GF-D8 (cell line): ENCODE data around the gene TSPAN11.
"Not testable (repeated sequence)": the region's sequence is repeated elsewhere in the genome, so short reads cannot be mapped to it uniquely, and the experiment has no call there.

Experiments used
- DNase-seq: peaks from one replicate; lab custom pipeline; 2025; lab: John Stamatoyannopoulos, UW

The TSPAN11 gene, protein sequence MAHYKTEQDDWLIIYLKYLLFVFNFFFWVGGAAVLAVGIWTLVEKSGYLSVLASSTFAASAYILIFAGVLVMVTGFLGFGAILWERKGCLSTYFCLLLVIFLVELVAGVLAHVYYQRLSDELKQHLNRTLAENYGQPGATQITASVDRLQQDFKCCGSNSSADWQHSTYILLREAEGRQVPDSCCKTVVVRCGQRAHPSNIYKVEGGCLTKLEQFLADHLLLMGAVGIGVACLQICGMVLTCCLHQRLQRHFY

DNA sequence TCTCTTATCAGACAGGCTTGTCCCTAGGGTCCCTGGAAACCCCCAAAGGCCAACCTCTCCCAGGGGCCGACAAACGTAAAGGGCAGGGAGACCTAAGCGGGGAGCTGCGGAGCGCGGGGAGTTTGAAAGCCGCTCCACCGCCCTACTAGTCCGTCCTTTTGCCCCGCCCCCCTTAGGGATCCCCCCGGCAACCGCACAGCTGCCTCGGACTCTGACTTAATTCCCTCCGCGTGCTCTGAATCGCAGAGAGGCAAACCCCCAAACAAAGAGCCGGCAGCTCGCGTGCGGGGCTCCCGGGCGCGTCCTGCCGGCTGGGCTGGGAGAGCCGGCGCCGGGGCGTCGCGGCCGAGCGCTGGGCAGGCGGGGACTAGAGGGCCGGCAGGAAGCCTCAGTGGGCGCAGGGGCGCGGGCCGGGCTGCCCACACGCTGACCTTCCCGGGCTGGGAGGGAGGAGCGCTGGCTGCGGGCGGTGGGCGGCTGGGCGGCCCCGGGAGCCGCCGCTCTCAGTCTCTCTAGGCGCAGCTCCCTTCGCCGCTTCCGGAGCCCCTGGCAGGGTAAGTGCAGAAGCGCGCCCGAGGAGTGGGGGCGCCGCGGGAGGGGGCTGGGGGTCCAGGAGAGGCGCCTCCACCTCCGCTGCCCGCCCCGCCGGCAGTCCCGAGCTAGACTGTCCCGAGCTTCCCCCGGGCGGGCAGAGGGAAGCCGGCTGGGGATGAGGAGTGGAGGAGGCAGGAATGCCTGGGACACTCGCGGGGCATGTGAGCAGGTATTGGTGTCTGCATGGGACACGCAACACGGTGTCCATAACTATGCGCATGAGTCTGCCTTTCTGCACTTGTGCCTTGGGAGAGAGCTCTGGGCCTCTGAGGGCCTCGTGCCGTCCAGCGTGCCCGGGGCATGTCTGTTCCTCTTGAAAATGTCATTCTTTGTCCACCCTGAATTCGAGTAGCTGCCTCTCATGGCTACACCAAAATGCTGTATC, at the start of gene TSPAN11:
Gene TSPAN11, plus strand, starts transcription at position 506 of the 979 bp plus-strand sequence. CDS start 27,244 bp downstream, outside the sequence.
- DNase-seq, result no peak

DNA sequence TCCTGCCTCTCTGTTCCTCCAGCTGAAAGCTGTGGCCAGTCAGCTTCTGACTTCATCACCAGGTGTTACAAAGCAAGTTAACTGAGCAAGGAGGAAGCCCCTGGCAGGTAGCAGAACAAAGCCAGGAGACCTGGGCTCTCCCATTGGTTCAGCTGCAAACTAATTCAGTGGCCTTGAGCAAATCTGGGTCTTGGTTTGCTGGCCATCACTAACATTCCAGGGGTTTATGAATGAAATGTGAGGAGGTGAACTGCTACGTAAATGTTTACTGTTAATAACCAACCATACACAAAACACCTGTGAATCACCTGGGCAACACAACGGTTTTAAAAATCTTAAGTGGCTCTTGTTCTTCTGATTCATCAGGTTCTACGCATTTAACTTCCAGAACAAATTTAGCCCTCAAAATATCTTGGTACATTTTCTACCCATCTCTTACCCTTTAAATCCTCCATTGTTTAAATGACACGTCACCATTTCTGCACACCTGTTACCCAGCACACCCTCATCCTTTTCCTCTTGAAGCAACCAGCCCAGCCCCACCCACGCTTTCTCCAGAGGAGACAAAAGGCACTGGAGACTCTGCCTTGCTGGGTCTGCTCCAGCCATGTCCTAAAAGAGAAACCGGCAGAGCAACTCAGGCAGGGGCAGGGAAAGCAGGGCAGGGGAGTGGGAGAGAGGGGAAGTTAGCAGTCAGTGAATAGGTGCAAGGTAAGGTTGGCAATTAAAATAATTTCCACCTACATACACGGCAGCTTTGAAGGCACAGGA, 49.3 kb upstream of the TSPAN11 start:
- no peak for DNase-seq

DNA sequence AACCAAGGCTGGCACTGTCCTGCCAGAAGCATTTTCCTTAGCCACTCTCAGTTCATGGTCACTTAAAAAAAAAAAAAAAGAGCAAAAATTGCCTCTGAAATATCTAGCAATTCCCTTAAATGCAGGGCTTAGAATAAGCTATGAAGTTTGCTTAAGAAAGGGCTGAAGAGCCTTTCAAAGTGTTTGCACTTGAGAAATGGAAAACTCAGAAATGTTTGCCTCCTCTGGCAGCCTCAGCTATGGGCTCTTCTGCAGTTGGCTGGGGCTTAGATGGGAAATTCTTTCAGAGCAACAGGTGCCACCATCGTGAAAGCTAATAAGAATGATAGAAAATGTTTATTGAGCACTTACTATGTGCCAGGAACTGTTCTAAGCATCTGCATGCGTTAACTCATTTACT, 48.5 kb upstream of the TSPAN11 start:
- DNase-seq, result no peak

DNA sequence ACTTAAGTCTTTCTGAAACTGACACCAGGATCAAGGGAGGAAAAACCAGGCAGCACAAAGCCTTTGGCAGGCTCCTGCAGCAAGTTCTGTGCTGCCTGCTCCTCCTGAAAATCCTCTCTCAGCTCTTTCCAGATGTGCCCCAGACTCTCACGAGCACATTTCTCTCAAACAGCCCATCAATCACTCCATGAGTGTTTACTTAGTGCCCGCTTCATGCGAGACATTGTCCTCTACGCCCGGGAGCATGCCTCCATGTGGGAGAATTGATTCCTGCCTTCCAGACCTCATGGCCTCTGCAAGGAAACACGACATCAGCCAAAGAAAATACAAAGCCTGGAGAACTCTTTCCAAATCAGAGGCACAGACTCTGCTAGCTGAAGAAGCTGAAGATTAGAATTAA, 46.5 kb upstream of the TSPAN11 start:
- no peak for DNase-seq

DNA sequence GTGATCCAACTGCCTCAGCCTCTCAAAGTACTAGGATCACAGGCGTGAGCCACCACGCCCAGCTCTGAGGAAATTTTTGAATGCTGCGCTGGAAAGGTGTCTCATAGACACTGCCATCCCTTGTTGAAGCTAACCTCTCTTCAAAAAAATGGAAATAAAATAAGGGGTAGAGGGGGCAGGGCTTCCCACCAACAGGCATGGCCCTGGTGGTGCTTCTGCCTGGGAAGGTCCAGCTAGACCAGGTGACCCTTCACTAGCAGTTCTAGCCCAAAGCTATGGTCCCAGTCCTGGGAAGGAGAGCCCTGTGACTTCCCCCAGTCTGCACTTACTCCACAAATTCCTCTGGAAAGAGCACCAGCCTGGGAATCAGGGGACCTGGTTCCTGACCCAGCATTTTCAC, 45.7 kb upstream of the TSPAN11 start:
- no peak for DNase-seq

DNA sequence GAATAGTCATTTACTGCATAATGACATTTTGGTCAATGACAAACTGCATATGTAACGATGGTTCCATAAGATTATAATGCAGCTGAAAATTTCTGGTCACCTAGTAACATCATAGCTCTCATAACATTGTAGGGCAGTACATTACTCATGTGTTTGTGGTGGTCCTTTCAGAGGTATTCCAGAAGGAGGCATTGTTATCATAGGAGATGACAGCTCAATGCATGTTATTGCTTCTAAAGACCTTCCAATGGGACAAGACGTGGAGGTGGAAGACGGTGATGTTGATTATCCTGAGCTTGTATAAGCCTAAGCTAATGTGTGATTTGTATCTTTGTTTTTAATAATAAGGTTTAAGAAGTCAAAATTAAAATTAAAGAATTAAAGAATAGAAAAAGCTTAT, 43.8 kb upstream of the TSPAN11 start:
- DNase-seq, result no peak

DNA sequence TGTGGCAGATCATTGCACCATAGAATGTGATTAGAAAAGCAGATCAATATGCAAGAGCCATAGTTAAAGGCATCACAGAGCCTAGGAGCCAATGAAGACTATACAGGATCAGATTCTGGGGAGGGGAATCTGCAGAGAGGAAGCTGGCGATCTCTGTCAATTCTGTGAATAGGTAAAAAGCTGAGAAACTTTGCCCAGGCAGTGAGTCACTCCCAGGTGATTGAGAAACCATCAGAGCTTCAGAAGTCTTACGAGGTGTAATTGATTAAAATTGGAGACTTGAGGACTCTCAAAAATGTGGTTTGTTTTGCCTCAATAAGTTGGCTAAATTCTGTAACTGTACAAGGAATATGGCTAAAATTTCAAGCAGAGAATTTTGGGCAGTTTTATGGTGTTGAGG, 41.7 kb upstream of the TSPAN11 start:
- DNase-seq, result no peak

DNA sequence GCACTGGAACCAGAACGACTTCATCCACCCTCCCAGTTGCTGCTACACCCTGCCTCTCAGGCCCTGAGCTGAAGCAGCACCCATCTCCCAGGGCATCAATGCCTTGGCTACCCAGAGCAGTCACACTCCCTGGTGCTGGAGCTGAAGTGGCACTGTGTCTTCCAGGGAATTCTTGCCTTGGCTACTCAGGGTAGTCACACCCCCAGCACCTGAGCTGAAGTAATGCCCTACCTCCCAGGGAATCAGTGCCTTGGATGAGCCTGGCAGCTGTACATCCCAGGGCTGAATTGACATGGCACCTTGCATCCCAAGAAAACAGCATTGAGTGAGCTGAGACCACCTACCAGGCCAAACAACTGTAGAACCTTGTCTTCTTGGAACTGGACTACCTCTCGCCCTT, 41.2 kb upstream of the TSPAN11 start:
- no peak for DNase-seq

DNA sequence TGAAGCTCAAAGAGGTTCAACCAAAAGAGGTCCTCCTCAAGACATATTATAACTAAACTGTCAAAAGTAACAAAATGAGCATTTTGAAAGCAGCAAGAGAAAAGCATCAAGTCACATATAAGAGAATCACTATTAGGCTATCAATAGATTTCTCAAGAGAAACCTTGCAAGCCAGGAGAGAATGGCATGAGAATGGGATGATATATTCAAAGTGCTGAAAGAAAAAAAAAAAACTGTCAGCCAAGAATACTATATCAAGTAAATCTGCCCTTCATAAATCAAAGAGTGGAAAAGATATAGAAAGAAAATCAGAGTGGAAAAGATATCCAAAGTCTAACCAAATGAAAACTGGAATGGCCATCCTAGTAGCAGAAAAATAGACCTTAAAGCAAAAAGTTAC, 39.3 kb upstream of the TSPAN11 start:
- no peak for DNase-seq

DNA sequence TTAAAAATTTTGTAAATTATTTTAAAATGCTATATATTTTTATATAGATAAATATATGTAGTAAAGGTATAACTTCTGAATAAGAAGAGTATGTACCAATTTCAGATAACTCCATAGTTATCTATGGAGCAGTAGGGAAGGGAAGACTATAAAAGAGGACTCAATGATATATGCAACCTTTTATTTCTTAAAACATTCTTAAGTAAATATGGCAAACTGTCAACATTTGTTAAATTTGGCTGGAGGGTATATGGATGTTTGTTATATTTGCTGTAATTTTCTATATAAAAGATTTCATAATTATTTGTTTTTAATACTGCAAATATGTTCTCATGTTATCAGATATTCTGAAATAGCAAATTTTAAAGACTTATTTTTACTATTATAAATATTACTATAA, 38.3 kb upstream of the TSPAN11 start:
- DNase-seq, result no peak

DNA sequence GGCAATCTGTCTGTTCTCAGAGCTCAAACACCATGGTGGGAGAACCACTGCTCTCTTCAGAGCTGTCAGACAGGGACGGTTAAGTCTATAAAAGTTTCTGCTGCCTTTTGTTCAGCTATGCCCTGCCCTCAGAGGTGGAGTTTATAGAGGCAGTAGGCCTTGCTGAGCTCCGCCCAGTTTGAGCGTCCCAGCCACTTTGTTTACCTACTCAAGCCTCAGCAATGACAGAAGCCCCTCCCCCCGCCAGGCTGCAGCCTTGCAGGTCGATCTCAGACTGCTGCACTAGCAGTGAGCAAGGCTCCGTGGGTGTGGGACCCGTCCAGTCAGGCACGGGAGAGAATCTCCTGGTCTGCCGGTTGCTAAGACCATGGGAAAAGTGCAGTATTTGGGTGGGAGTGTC, 32.0 kb upstream of the TSPAN11 start:
- DNase-seq, result not testable (repeated sequence)

DNA sequence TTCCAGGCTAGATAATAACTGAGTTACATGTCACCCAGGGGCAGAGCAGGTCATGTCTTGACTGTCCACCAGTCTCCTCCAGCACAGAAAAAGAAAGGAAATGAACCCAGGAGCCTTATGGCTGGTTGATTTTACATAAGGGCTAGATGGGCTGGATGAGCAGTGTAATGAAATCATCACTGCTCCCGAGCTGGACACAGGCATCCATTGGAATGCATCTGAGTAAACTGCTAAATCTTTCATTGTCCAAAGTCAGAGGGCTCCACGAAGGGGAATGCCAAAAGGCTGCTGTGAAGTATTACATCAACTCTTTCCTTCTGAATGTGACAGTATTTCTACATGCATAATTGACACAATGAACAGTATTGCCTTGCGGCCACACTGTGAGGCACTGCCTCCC, 30.1 kb upstream of the TSPAN11 start:
- no peak for DNase-seq

DNA sequence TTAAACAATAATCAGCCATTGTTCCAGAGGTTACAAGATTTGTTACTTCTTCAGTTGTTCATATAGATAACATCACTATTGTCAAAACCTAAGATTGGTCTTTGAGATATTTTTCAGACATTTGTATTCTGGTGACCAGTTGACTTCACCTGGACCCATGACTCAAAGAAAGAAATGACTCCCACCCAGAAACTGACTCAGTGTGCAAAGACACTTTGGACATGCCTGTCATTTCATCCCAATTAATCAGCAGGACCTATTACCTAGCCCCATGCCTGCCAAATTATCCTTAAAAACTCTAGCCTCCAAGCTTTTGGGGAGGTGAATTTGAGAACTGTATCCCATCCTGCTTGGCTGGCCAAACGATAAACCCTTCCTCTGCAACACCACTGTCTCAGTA, 27.7 kb upstream of the TSPAN11 start:
- DNase-seq, result no peak

DNA sequence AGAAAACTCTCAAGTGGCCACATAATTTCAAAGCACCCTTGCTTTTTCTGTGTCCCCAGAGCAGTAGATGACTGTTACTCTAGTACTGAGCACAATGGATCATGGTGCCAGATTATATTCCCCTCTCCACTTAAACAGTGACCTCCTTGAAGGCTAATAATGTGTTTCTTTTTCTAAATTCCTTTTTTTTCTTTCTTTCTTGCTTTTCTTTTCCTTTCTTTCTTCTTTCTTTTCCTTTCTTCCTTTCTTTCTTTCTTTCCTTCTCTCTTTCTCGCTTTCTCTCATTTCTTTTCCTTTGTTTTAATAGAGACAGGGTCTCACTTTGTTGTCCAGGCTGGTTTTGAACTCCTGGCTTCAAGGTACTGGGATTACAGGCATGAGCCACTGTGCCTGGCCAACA, 26.2 kb upstream of the TSPAN11 start:
- DNase-seq, result no peak

DNA sequence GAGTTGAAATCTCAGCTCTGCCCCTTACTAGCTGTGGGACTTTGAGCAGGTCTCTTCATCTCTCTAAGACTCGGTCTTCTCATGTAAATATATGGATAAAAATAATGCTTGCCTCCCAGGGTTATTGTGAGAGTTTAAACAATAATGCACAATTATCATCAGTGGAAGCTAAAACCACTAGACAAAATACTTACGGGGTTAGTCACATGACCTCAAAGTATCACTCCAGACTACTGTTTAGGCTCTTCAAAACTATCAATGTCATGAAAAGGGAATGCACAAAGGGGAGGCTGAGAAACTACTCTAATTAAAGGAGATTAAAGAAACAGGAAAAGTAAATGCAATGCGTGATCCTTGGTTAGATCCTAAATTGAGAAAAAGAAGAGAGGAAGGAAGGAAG, 24.5 kb upstream of the TSPAN11 start:
- DNase-seq, result no peak

DNA sequence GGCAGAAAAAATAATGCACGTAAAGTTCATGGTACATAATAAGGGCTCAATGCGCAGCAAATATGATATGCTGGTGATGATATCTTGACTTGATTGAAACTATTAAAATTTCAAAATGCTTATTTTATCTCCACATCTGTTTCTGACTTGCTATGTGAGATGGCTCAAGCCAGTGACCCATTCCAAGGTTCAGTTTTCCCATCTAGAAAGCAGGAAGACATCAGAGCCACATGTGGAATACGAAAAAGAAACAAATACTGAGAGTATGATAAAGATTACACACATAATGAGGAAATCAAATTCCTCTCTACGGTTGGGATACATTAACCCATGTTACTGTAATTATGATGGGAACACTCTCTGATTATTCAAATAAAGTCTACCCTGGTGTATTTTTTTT, 24.0 kb upstream of the TSPAN11 start:
- DNase-seq, result no peak

DNA sequence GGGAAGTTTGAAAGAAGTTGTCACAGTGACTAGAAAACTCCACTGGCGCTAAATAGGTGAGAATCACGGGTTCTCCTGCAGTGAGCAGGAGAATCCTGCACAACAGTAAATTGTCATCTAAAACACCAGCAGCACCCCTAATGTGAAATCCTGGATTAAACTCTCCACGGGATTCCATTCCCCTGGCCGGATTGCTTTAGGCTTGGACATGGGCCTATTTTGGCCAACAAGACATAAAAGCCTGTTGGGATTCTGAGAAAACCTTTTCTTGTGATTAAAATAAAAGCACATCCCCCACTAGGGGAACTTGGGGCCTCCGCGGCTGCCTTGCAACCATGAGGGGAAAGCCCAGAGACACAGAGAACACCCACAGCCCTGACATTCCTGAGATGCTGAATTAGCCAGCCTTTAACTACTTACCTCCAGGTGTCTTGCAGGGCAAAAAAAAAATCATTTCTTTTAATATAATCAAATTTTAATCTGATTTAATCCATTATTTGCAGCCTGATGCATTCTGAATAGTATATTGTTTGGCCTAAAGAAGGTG, 21.0 kb upstream of the TSPAN11 start:
- DNase-seq, result no peak

DNA sequence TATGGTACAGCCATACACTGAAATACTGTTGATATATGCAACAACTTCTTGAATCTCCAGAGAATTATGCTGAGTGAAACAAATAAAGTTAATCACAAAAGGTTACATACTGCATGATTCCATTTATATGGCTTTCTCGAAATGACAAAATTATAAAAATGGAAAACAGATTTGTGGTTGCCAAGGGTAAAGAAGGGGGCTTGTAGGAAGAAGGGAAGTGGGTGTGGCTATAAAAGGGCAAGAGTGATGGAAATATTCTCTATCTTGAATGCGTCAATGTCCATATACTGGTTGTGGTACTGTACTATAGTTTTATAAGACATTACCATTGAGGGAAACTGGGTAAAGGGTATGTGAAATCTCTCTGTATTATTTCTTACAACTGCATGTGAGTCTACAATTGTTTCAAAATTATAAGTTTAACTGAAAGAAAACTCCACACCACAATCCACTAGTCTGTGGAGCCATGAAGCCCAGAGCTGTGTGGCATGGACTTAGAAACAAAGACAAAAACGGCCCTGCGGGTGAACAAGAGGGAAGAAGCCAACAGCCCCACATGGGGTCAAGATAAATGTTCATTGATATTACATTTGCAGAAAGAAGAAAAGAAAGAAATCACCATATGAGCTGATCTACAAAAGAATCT, 18.3 kb upstream of the TSPAN11 start:
- no peak for DNase-seq

DNA sequence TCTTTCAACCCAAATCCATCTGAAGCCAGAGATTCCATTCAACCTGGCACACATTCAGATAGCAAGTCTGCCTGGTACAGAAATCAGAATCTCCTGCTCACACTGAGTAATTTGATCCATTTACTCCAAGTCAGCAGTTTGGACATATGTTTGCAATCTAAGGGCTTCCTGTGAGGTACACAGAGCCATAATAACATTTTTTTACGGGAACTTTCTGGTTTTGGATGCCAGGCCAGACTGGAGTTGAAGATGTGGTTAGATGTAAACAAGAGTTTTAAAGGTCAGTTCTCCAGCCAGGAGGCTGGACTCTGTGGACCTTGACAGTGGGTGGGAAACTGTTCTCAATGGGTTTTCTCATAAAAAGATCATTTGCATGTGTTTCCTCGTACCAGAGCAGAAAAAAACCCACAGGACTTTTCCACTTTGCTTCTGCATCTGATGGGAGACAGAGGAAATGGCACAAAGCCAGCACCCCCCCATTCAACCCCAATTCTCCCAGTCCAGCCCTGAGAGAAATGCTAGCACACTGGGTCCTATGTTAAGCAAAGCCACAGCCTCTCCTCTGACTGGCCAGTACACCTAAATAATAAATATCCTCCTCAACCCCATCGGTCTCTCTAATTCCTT, 17.7 kb upstream of the TSPAN11 start:
- DNase-seq, result no peak

DNA sequence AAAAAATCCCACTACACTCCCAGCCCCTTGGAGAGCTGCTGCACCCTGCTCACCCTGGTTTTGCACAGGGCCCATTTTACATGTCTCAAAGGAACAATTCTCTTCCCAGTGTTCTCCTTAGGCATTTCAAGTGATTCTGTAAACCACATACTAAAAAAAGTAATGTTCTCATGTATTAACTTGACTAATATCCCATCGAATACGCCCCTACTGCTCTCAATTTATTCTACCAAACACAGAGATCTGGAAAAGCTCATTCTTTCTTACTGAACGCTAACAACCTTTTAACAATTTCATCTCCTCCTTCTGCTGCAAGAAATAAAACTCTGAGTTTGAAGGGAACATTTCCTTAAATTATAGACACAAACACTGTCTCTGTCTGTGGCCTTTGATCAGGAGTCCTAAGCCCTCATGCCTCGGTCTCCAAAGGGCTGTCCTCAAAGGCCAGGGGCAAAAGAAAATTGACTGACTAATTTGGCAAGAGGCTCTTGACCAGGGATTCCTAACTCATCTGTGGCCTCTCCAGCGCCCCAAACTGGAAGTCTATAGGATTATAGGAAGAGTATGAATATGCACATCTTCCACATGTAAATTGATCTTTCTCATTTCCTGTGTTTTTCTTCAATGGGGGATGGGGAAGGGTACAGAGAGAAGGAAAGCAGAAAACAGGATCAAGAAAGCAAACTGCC, 17.1 kb upstream of the TSPAN11 start:
- no peak for DNase-seq

DNA sequence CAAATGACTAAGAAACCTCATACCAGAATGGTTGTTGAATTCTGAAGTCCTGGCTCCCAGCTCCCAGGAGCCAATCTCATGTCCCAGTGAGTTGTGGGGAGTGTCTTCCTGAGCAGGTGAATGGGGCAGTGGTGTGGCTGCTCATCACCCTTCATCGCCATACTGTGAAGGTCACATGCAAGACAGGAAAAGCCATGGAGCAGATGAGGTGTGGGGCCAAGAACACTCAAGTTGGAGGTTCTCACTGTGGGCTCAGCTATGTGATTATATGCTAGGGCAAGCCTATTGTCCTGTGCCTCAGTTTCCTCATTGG, 16.6 kb upstream of the TSPAN11 start:
- DNase-seq, result no peak
